ENCODE measurements around the gene RSRP1.
A peak's percentile ranks its signal among the peaks of the same experiment; 100 is the strongest.

DNA sequence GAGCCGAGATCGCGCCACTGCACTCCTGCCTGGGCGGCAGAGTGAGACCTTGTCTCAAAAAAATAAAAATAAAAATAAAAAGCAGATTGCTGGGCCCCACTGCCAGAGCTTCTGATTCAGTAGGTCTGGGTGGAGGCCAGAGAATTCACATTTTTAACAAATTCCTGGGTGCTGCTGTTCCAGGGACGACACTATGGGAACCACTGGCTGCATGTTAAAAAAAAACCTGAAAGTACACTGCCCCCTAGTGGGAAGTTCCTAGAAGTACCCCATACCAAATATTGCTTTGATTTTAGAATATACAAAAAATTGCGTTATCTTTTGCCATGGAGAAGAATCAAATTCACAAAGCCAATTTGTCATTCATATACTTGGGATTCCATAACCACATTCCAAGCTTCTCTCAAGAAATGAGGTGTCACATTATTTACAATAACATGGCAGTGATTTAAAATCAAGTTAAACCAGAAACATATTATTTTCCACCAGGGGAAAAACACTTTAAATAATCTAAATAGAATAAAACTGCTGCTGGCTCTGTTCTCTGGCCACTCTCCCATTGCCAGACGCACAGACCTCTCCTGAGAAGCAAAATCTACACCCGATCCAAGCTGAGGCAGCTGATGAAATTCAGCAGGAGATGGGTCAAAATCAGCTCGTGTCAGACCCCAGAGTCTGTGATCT, 42.3 kb downstream of the RSRP1 start:
- peak in 3 of 4 experiments; percentile 50 to 78 (median 72) for TF ChIP-seq CTCF (IDR thresholded peaks at IDR 0.05)
- no peak for TF ChIP-seq POLR2A (IDR thresholded peaks at IDR 0.05)
- no peak for TF ChIP-seq POLR2AphosphoS5 (IDR thresholded peaks at IDR 0.05)

All from gastroesophageal sphincter (tissue), 3 donors.